ENCODE data around the gene PLXNA3. TPM values are rescaled to one million over a fixed set of nuclear protein-coding genes. Genes with fewer than 3 reads are reported as not detected.
"Not testable (repeated sequence)": the region's sequence is repeated elsewhere in the genome, so short reads cannot be mapped to it uniquely, and the experiment has no call there.

The PLXNA3 gene
- total RNA-seq, 1 donor from 2014 or later, result 54.0 TPM

GRCh38 chrX:154478728-154479622 lies 20.9 kb downstream of the PLXNA3 start, which contains the start of gene LAGE3:
Gene LAGE3, minus strand, starts transcription at chrX:154479281. Its CDS starts 366 bp downstream, at chrX:154478915.
- DNase-seq (ENCODE audit: low spot score), result peak; percentile 93

GRCh38 chrX:154481195-154481594 lies 23.1 kb downstream of the PLXNA3 start:
- DNase-seq (ENCODE audit: low spot score), result no peak

DNA sequence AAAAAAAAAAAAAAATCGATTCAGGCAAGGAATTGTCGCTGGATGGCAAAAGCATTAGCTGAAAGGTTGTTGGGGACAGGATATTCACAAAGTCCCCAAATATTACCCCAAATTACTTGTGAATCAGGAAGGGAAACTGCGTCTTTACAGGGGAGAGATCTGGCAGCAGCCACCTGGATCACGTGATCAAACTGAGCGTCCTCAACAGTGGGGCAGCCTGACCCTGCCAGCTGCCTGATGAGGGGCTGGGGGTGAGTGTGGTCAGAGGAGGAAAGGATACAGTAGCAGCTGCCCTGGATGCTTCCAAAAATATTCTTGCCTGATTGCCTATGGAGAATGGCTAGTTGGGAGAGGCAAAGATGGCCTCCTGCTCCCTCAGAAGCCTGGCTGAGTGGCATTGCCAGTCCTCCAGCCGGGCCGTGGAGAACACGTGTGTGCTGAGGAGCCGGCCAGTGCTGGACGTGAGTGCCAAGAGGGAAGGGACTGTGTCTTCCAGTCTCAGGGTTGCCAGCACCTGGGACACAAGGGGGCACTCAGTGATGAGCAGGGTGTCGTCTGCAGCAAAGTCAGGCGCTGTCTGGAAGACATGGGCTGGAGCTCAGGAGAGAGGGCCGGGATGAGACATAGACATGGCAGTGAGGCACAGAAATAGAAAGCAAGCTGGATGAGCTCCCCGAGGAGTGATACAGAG lies 24.0 kb downstream of the PLXNA3 start:
- DNase-seq (ENCODE audit: low spot score), result no peak

DNA sequence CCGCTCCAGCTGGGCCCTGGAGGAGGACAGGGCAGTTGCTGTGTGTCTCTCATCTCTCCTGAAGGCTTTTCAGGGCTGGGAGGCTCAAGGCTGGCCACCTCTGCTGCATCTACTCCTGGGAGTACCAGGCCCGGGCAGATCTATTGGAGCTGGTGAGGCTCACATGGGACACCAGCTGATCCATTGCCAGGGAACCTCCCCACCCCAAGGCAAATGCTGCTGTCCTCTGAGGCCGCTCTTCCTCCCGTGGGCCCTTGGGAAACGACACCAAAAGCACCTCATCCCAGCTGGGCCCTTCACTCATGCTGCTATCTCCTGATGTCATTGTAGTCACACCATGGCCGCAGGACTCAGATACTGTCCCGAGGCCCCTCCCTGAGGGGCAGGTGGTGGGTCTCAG lies 24.7 kb downstream of the PLXNA3 start:
- DNase-seq (ENCODE audit: low spot score), result no peak

DNA sequence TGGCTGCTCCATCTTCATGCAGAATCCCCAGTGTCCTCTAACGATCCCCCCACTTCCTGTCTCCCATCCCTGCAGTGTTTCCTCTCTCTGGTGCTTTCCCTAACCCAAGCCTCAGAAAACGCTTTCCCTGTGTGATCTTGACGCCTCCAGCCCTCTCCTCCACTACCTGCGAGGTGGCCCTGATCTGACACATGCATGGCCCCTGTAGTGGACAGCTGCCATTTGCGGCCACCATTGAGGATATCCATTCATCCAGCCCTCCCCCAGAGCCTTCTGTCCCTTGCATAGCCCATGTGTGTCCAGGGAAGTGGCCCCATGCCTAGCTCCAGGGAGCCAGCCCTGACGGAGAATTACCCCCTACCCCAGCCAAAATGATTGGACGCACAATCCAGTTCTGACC lies 25.2 kb downstream of the PLXNA3 start:
- no peak for DNase-seq (ENCODE audit: low spot score)

- DNase-seq (ENCODE audit: low spot score), result no peak
Observed at GRCh38 chrX:154484255-154485149, 26.4 kb downstream of the PLXNA3 start.

DNA sequence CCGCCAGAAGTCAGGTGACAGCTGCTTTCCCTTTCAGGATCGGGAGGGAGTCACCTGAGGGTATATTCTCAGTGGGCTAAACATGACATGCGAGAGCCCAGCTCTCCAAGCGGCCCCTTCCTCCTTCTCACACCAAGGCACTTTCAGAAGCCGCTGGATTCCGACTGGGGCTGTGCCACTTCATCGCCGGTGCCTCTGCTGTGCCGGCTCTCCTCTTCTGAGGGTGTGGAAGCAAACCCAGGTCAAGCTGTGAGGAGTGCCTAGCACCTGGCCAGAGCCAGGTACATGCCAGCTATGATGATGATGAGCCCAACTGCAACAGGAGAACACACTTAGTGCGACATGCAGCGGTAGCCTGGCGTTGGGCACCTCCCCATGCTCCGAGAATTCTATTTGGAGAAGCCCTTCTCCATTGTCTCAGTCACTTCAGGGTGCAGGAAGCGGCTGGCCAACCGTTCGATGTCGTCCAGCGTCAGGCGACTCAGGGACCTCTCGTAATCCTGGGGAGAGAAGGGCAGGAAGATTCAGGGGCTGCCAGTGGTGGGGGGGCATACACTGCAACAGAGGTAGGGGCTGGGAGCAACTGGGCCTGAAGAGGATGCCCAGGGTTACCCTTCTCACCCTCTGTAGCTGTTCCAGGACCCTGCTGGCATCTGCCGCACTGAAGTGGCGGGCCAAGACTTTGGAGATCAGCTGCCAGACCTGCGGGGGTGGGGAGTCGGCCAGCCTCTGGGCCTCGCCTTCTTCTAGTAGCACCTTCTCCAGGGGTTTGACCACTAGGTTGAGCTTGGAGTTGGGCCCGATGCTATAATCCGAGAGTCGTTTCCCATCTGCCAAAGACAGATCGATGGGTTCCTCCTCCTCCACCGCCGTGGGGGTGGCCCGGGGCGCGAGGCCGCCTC lies 27.3 kb downstream of the PLXNA3 start:
- DNase-seq (ENCODE audit: low spot score), result no peak

DNA sequence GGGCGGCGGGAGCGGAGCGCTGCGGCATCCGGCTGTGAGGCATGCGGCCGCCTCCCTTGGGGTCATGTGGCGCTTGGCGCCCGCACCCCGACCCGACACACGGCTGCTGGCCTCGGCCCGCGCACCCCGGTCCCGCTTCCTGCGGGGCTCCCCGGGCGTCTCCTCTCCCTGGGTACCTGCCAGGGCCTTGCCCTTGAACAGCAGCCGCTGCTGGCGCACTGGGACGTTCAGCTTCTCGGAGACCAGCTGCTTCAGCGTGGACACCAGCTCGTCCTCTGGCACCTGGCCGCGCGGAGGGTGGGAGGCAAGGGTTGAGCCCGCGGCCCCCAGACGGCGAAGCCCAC lies 27.9 kb downstream of the PLXNA3 start:
- no peak for DNase-seq (ENCODE audit: low spot score)

GRCh38 chrX:154486396-154487207 lies 28.5 kb downstream of the PLXNA3 start, which contains the start of gene UBL4A:
Gene UBL4A, minus strand, starts transcription at chrX:154486615. Its CDS starts 31 bp downstream, at chrX:154486584.
- DNase-seq (ENCODE audit: low spot score), result peak; percentile 70

- no peak for DNase-seq (ENCODE audit: low spot score)
Observed at GRCh38 chrX:154487518-154488290, 29.6 kb downstream of the PLXNA3 start.

GRCh38 chrX:154488336-154489075 lies 30.4 kb downstream of the PLXNA3 start:
- DNase-seq (ENCODE audit: low spot score), result no peak

DNA sequence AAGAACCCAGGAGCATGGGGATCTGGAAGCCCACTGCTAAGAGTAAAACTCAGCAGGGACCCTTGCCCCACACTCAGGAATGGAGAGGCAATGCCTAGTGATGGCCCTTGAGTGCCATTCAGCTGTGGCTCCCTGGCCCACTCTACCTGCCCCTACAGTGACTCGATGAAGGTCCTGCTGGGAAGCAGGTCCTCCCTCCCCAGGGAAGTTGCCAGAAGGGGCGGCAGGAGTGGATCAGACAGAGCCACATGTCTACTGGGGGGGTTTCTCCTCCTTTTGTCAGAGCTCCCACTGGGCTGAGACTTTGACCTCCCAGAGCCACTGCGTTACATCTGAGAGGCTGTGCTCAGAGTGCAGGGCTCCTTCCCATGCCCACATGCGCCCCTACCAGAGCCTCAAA lies 31.1 kb downstream of the PLXNA3 start:
- DNase-seq (ENCODE audit: low spot score), result no peak

GRCh38 chrX:154490021-154490413 lies 31.9 kb downstream of the PLXNA3 start:
- no peak for DNase-seq (ENCODE audit: low spot score)

- peak; percentile 93 for DNase-seq (ENCODE audit: low spot score)
Observed at GRCh38 chrX:154490414-154491083, 32.5 kb downstream of the PLXNA3 start, which contains the start of gene SLC10A3. Gene SLC10A3, minus strand, starts transcription at chrX:154490629. Its CDS starts 1,689 bp downstream, at chrX:154488940.

DNA sequence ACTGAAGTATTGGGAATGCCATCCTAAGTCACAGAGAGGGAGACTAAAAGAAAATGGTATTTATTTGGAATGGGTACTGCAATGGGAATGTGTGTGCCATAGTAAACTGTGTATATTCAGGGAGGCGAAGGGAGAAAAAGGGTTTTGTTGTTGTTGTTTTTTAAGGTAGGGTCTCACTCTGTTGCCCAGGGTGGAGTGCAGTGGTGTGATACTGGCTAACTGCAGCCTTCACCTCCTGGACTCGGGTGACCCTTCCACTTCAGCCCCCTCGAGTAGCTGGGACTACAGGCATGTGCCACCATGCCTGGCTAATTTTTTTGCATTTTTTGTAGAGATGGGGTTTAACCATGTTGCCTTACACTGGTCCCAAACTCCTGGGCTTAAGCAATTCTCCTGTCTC lies 36.6 kb downstream of the PLXNA3 start:
- no peak for DNase-seq (ENCODE audit: low spot score)

DNA sequence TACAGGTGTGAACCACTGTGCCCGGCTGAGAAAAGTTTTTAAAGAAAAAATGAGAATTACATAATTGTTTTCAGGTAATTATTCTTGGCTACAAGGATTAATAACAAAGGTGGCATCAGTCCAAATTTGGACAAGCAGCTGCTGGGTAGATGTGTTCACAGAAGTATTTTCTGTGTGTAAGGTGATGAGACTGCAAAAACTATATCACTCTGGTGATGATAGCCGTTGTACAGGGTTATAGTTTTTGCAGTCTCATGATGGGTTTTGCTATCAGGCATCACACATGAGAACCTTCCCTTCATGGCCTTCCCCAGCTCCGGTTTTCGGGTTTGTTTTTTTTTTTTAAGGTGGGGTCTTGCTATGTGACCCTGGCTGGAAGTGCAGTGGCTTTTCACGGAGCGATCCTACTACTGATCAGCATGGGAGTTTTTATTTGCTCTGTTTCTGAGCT lies 37.4 kb downstream of the PLXNA3 start:
- DNase-seq (ENCODE audit: low spot score), result no peak

DNA sequence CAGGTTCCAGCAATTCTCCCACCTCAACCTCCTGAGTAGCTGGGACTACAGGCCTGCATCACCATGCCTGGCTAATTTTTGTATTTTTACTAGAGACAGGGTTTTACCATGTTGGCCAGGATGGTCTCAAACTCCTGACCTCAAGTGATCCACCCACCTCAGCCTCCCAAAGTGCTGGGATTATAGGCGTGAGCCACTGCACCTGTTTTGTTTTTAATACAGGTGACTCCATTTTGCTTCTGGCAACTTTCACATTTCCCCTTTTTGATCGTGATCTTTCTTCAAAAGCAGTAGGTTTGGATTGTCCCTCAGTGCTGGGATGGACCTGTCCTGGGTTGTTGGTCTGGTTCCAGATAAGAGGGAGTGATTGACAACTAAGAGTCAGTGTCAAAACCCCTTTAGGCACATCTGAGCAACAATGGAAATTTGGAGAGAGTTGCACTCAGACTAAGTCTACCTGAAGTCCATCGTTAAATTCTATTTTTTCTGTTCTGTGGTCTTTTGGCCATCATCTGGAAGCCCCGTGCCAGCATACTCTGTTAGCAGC lies 38.6 kb downstream of the PLXNA3 start:
- DNase-seq (ENCODE audit: low spot score), result not testable (repeated sequence)
